ENCODE measurements around the gene MYBL2.
A peak's percentile ranks its signal among the peaks of the same experiment; 100 is the strongest.

MYBL2 gene

GRCh38 chr20:43721097-43721428 lies 54.1 kb downstream of the MYBL2 start:
- Histone ChIP-seq H3K4me3 (0 out of 2 replicates have a peak overlapping the region, but pooled peaks have one; percentile 25), H3K4me1 (peaks cover 60% of the 10 kb centered on the region), H3K36me3 (peaks cover 36% of the 10 kb centered on the region), H3K4me2 (peak overlapping the region; percentile 81), H4K20me1 (peaks cover 14% of the 10 kb centered on the region), H3K9me3 (no peaks in the 10 kb centered on the region), H3K27ac (peak overlapping the region; percentile 69), H3K9ac (peak overlapping the region; percentile 45; the same call in 1 of the 2 replicates), H3K27me3 (no peaks in the 10 kb centered on the region)
- TF ChIP-seq Cebpa-rat (IDR thresholded peaks at IDR 0.05), result no peak

GRCh38 chr20:43721429-43722152 lies 54.7 kb downstream of the MYBL2 start:
- peak overlapping the region; percentile 45; the same call in 1 of the 2 replicates for H3K9ac ChIP-seq

GRCh38 chr20:43722153-43722505 lies 55.2 kb downstream of the MYBL2 start:
- TF ChIP-seq Cebpa-rat (IDR thresholded peaks at IDR 0.05), result no peak
- H4K20me1 ChIP-seq, result peaks cover 14% of the 10 kb centered on the region
- H3K27ac ChIP-seq, result 0 out of 2 replicates have a peak overlapping the region, but pooled peaks have one; percentile 69
- H3K9ac ChIP-seq, result no peak overlapping the region
- no peaks in the 10 kb centered on the region for H3K27me3 ChIP-seq
- H3K4me1 ChIP-seq, result peaks cover 55% of the 10 kb centered on the region
- peak overlapping the region; percentile 81 for H3K4me2 ChIP-seq
- peaks cover 25% of the 10 kb centered on the region for H3K36me3 ChIP-seq
- no peaks in the 10 kb centered on the region for H3K9me3 ChIP-seq
- no peak overlapping the region for H3K4me3 ChIP-seq

More at GRCh38 chr20:43721429-43722152, 54.7 kb downstream of the MYBL2 start:
- peak overlapping the region; percentile 69 for H3K27ac ChIP-seq
- no peaks in the 10 kb centered on the region for H3K27me3 ChIP-seq
- peaks cover 60% of the 10 kb centered on the region for H3K4me1 ChIP-seq
- 0 out of 2 replicates have a peak overlapping the region, but pooled peaks have one; percentile 25 for H3K4me3 ChIP-seq
- no peaks in the 10 kb centered on the region for H3K9me3 ChIP-seq
- H4K20me1 ChIP-seq, result peaks cover 14% of the 10 kb centered on the region
- H3K36me3 ChIP-seq, result peaks cover 30% of the 10 kb centered on the region
- TF ChIP-seq Cebpa-rat (IDR thresholded peaks at IDR 0.05), result no peak
- H3K4me2 ChIP-seq, result peak overlapping the region; percentile 81

GRCh38 chr20:43723186-43723585 lies 56.3 kb downstream of the MYBL2 start:
- Histone ChIP-seq H3K36me3 (peaks cover 14% of the 10 kb centered on the region; the same call in 1 of the 2 replicates), H3K4me2 (no peak overlapping the region), H3K9me3 (no peaks in the 10 kb centered on the region), H3K9ac (no peak overlapping the region), H3K27ac (no peak overlapping the region), H3K4me1 (peaks cover 56% of the 10 kb centered on the region), H3K4me3 (no peak overlapping the region), H3K27me3 (no peaks in the 10 kb centered on the region), H4K20me1 (peaks cover 14% of the 10 kb centered on the region)
- no peak for TF ChIP-seq Cebpa-rat (IDR thresholded peaks at IDR 0.05)

- no peak for TF ChIP-seq Cebpa-rat (IDR thresholded peaks at IDR 0.05)
- Histone ChIP-seq H3K36me3 (peaks cover 11% of the 10 kb centered on the region; the same call in 1 of the 2 replicates), H3K27ac (no peak overlapping the region; the same call in 1 of the 2 replicates), H3K9ac (no peak overlapping the region), H4K20me1 (peaks cover 14% of the 10 kb centered on the region), H3K27me3 (no peaks in the 10 kb centered on the region), H3K4me1 (peaks cover 61% of the 10 kb centered on the region), H3K4me3 (no peak overlapping the region), H3K4me2 (no peak overlapping the region), H3K9me3 (no peaks in the 10 kb centered on the region)
These were observed 56.8 kb downstream of the MYBL2 start for GRCh38 chr20:43723735-43724134.

- Histone ChIP-seq H3K4me3 (no peak overlapping the region), H3K36me3 (0 out of 2 replicates have a peak, but pooled peaks cover 5% of the 10 kb centered on the region), H4K20me1 (peaks cover 14% of the 10 kb centered on the region), H3K27me3 (no peaks in the 10 kb centered on the region), H3K9me3 (no peaks in the 10 kb centered on the region), H3K4me1 (peaks cover 61% of the 10 kb centered on the region), H3K9ac (no peak overlapping the region), H3K27ac (no peak overlapping the region), H3K4me2 (no peak overlapping the region)
- TF ChIP-seq Cebpa-rat (IDR thresholded peaks at IDR 0.05), result no peak
These were observed 57.5 kb downstream of the MYBL2 start for GRCh38 chr20:43724383-43724782.

GRCh38 chr20:43725666-43726065 lies 58.8 kb downstream of the MYBL2 start:
- Histone ChIP-seq H3K4me1 (peaks cover 50% of the 10 kb centered on the region), H3K4me2 (no peak overlapping the region), H4K20me1 (peaks cover 14% of the 10 kb centered on the region), H3K4me3 (no peak overlapping the region), H3K9me3 (no peaks in the 10 kb centered on the region), H3K27me3 (no peaks in the 10 kb centered on the region), H3K9ac (no peak overlapping the region), H3K27ac (no peak overlapping the region), H3K36me3 (no peaks in the 10 kb centered on the region)
- no peak for TF ChIP-seq Cebpa-rat (IDR thresholded peaks at IDR 0.05)

GRCh38 chr20:43726333-43726732 lies 59.4 kb downstream of the MYBL2 start:
- no peak overlapping the region for H3K27ac ChIP-seq
- no peak overlapping the region for H3K4me2 ChIP-seq
- H3K4me1 ChIP-seq, result peaks cover 44% of the 10 kb centered on the region
- H3K9ac ChIP-seq, result no peak overlapping the region
- no peaks in the 10 kb centered on the region for H3K9me3 ChIP-seq
- no peak for TF ChIP-seq Cebpa-rat (IDR thresholded peaks at IDR 0.05)
- H4K20me1 ChIP-seq, result peaks cover 9% of the 10 kb centered on the region
- no peak overlapping the region for H3K4me3 ChIP-seq
- H3K36me3 ChIP-seq, result no peaks in the 10 kb centered on the region
- H3K27me3 ChIP-seq, result no peaks in the 10 kb centered on the region

- Histone ChIP-seq H3K9ac (no peak within 1 kb of the TSS), H3K4me1 (peaks cover 40% of the 10 kb centered on the region), H3K4me2 (no peak within 1 kb of the TSS), H3K27ac (no peak within 1 kb of the TSS), H3K27me3 (no peaks in the 10 kb centered on the region), H4K20me1 (peaks cover 4% of the 10 kb centered on the region; the same call in 1 of the 2 replicates), H3K9me3 (no peaks in the 10 kb centered on the region), H3K36me3 (no peaks in the 10 kb centered on the region), H3K4me3 (no peak within 1 kb of the TSS)
- TF ChIP-seq Cebpa-rat (IDR thresholded peaks at IDR 0.05), result no peak
These were observed 60.0 kb downstream of the MYBL2 start, which contains the start of gene GTSF1L for GRCh38 chr20:43726811-43727338. Gene GTSF1L, minus strand, starts transcription at chr20:43727002. Its CDS starts 308 bp downstream, at chr20:43726694.

- Histone ChIP-seq H3K9ac (no peak overlapping the region), H3K9me3 (no peaks in the 10 kb centered on the region), H3K4me3 (no peak overlapping the region), H3K4me2 (peak overlapping the region; percentile 8; the same call in 1 of the 2 replicates), H3K27me3 (no peaks in the 10 kb centered on the region), H3K27ac (no peak overlapping the region), H3K36me3 (no peaks in the 10 kb centered on the region), H3K4me1 (peaks cover 40% of the 10 kb centered on the region), H4K20me1 (no peaks in the 10 kb centered on the region)
- TF ChIP-seq Cebpa-rat (IDR thresholded peaks at IDR 0.05), result no peak
These were observed 61.2 kb downstream of the MYBL2 start for GRCh38 chr20:43727980-43728590.

Measured in BLaER1 (cell line).